ENCODE data around the gene DAGLA. TPM values are rescaled to one million over a fixed set of nuclear protein-coding genes. Genes with fewer than 3 reads are reported as not detected.

Gene DAGLA
- total RNA-seq, 2 experiments from 2014 or later: 0.52 to 0.73 TPM

DNA sequence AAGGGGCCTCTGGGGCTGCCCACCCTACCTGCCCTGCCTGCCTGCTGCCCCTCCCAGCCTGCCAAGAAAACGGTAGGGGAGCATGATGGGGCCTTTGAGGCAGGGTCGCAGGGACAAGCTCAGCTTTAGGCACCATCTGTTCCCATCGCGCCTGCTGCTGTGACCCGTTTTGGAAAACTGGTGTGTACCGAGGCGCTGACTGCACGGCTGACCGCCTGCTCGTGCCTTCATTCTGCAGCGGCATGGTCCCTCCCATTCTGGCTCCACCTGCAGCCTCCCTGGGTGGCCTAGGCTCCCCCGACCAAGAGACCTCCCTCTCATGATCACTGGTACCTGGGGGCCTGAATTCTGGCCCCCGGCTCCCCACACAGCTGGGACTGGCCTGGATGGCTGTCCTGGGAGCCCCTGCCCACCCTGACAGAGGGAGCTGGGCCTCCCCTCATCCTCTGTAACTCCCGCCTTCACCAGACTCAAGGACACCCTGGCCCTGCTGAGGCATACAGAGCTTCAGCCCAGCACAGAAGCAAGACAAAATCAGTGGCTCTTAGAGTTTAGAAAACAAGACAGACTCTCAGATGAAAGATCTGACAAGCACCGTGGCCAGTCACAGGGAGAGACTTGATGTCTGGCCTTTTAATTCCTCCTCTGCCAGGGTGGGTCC lies 65.7 kb downstream of the DAGLA start:
- H3K4me1 Mint-ChIP-seq (ENCODE audit: low read depth): no peaks in the 10 kb centered on the region
- ATAC-seq (ENCODE audit: poor library complexity) (no peak), DNase-seq (no peak)
- H3K4me1 ChIP-seq (ENCODE audit: insufficient read depth, low read length): peaks cover 4% of the 10 kb centered on the region
- peaks cover 15% of the 10 kb centered on the region for H3K27me3 Mint-ChIP-seq
- H3K4me3 ChIP-seq (ENCODE audit: low read length): no peak overlapping the region
- ChIA-PET POLR2A (no interaction called here), CTCF (no interaction called here)
- intact Hi-C loops (cut with DNase I, micrococcal nuclease): no loop called here
- H3K9me3 ChIP-seq (ENCODE audit: control insufficient read depth in 1 of 2, insufficient read depth in 1 of 2, low read length in 2 of 2): peaks cover 0 to 6% of the 10 kb centered on the region in 2 experiments
- no peaks in the 10 kb centered on the region for H3K36me3 Mint-ChIP-seq (ENCODE audit: low read depth)
- H3K27me3 ChIP-seq (ENCODE audit: control insufficient read depth in 1 of 2, insufficient read depth in 2 of 2, low read length in 2 of 2): peaks cover 12 to 17% of the 10 kb centered on the region in 2 experiments
- H3K36me3 ChIP-seq (ENCODE audit: insufficient read depth, low read length): no peaks in the 10 kb centered on the region
- H3K4me3 Mint-ChIP-seq: no peak overlapping the region
- no peak overlapping the region for H3K27ac ChIP-seq (ENCODE audit: low read depth in 1 of 2, low read length in 2 of 2)
- H3K9me3 Mint-ChIP-seq: no peaks in the 10 kb centered on the region
- TF ChIP-seq, protein P1, sequence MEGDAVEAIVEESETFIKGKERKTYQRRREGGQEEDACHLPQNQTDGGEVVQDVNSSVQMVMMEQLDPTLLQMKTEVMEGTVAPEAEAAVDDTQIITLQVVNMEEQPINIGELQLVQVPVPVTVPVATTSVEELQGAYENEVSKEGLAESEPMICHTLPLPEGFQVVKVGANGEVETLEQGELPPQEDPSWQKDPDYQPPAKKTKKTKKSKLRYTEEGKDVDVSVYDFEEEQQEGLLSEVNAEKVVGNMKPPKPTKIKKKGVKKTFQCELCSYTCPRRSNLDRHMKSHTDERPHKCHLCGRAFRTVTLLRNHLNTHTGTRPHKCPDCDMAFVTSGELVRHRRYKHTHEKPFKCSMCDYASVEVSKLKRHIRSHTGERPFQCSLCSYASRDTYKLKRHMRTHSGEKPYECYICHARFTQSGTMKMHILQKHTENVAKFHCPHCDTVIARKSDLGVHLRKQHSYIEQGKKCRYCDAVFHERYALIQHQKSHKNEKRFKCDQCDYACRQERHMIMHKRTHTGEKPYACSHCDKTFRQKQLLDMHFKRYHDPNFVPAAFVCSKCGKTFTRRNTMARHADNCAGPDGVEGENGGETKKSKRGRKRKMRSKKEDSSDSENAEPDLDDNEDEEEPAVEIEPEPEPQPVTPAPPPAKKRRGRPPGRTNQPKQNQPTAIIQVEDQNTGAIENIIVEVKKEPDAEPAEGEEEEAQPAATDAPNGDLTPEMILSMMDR (IDR thresholded peaks at IDR 0.05): no peak
- no peak overlapping the region for H3K27ac Mint-ChIP-seq

DNA sequence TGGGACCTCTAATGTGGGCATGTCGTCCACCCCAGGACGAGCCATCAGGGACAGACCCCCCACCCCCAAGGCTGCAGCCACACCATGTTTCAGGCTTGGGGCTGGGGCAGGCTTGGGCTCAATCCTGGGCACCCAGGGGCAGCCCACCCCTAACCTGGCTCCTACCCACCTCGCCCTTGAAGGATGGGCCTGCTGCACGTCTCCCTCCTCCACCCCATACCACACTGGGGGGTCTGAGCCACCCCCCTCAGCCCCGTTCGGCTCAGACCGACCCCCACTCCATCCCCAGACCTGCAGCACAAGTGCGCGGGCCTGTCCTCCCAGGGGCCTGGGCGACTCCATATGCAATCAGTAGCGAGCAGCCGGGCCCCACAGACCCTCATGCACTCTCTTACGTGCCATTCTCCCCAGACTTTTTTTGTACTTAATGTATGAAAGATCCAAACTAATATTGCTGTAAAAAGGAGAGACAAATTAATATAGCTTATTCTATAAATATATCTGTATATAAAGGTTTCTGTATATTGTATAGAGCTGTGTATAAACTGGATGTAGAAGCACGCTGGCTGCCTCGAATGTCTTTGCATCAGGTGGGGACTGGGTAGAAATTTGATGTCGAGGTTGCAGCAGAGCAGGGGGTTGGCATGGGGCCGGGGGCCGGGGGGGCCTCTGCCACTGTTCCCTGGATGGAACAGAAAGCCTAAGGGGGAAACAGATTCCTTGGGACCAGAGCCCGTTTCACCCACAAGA lies 66.4 kb downstream of the DAGLA start:
- Mint-ChIP-seq H3K27me3 (peaks cover 22% of the 10 kb centered on the region), H3K4me3 (no peak overlapping the region), H3K36me3 (ENCODE audit: low read depth) (no peaks in the 10 kb centered on the region), H3K4me1 (ENCODE audit: low read depth) (no peaks in the 10 kb centered on the region), H3K27ac (no peak overlapping the region), H3K9me3 (no peaks in the 10 kb centered on the region)
- Histone ChIP-seq H3K4me3 (ENCODE audit: low read length) (no peak overlapping the region), H3K9me3 (ENCODE audit: control insufficient read depth in 1 of 2, insufficient read depth in 1 of 2, low read length in 2 of 2) (peaks cover 0 to 6% of the 10 kb centered on the region in 2 experiments), H3K27me3 (ENCODE audit: control insufficient read depth in 1 of 2, insufficient read depth in 2 of 2, low read length in 2 of 2) (peaks cover 16 to 20% of the 10 kb centered on the region in 2 experiments), H3K36me3 (ENCODE audit: insufficient read depth, low read length) (no peaks in the 10 kb centered on the region), H3K4me1 (ENCODE audit: insufficient read depth, low read length) (peaks cover 4% of the 10 kb centered on the region), H3K27ac (ENCODE audit: low read depth in 1 of 2, low read length in 2 of 2) (no peak overlapping the region)
- POLR2A ChIA-PET: no interaction called here
- CTCF ChIA-PET: no interaction called here
- DNase-seq: no peak
- no peak for ATAC-seq (ENCODE audit: poor library complexity)
- intact Hi-C loops (cut with DNase I, micrococcal nuclease): no loop called here
- TF ChIP-seq, protein P1 (IDR thresholded peaks at IDR 0.05): no peak

DNA sequence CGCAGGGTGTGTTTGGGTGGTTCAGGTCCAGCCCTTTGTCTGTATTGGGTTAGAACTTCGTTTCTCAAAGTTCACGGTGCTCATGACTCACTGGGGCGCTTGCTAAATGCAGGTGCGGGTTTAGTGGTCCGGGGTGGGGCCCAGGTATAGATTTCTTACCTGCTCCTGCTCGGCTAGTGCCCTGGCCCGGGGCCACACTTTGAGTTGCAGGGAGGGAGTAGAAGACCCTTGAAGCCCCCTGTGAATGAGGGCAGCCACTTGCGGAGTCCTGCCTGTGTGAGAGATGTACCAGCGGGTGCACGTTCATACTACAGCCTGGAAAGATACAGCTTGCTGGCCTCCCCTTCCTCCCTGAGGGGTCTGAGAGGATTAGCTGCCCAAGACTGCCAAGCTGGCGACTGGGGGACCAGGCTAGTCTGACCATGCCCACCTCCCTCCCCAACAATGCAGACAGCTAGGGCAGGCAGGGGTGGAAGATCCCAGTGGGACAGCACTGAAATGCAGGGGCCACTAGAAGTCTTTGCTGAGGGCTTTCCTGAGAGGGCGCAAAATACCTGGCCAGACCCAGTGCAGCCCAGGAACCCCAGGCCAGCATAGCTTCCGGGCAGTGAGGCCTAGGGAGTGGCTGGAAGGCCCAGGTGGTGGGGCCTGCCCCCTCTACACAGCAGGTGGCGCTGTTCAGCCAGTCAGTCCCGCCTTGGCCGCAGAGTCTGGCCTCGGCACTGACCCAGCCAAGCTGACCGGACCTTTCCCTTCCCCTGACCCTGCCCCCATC lies 67.2 kb downstream of the DAGLA start:
- Histone ChIP-seq H3K27ac (ENCODE audit: low read depth in 1 of 2, low read length in 2 of 2) (no peak overlapping the region), H3K27me3 (ENCODE audit: control insufficient read depth in 1 of 2, insufficient read depth in 2 of 2, low read length in 2 of 2) (peaks cover 20 to 24% of the 10 kb centered on the region in 2 experiments), H3K4me1 (ENCODE audit: insufficient read depth, low read length) (peaks cover 10% of the 10 kb centered on the region), H3K9me3 (ENCODE audit: control insufficient read depth in 1 of 2, insufficient read depth in 1 of 2, low read length in 2 of 2) (peaks cover 0 to 6% of the 10 kb centered on the region in 2 experiments), H3K4me3 (ENCODE audit: low read length) (no peak overlapping the region), H3K36me3 (ENCODE audit: insufficient read depth, low read length) (no peaks in the 10 kb centered on the region)
- ChIA-PET CTCF (interaction anchor here (1.0 kb wide), 1 partner anchor 41 kb away, joined by 3 read pairs; no protein-coding TSS in a partner anchor), POLR2A (no interaction called here)
- Mint-ChIP-seq H3K4me1 (ENCODE audit: low read depth) (no peaks in the 10 kb centered on the region), H3K27ac (no peak overlapping the region), H3K4me3 (no peak overlapping the region), H3K27me3 (peaks cover 28% of the 10 kb centered on the region), H3K9me3 (no peaks in the 10 kb centered on the region), H3K36me3 (ENCODE audit: low read depth) (no peaks in the 10 kb centered on the region)
- peak in 12 of 14 experiments; percentile 4 to 61 (median 22) for DNase-seq
- TF ChIP-seq, protein P1 (IDR thresholded peaks at IDR 0.05): peak; percentile 57
- intact Hi-C loops (cut with DNase I, micrococcal nuclease): no loop called here
- ATAC-seq (ENCODE audit: poor library complexity): no peak

All from CD4-positive, alpha-beta T cell (primary cell).